SK-N-SH (cell line): ENCODE results near the gene FAM124A.

Experiments used
- CTCF ChIP-seq: fragments of 200-600 bp; sonication (generic); IDR thresholded peaks from 2 replicates; pipeline ENCODE4 v1.6.1; 2017; ENCODE audit warnings: antibody characterized with exemption, mild to moderate bottlenecking, moderate library complexity
- FOSL2 ChIP-seq: IDR thresholded peaks from 2 replicates; pipeline ENCODE4 v1.4.0; 2012; ENCODE audit warnings: low read depth, mild to moderate bottlenecking, moderate library complexity, borderline replicate concordance
- IRF3 ChIP-seq: fragments of 150-350 bp; IDR thresholded peaks from 2 replicates; pipeline ENCODE4 v1.6.1; 2016; ENCODE audit warnings: mild to moderate bottlenecking, low read depth, low read length
- POLR2AphosphoS5 ChIP-seq: IDR thresholded peaks from 2 replicates; pipeline ENCODE4 v1.6.1; 2012; ENCODE audit warnings: low read depth, low read length
- RAD21 ChIP-seq: IDR thresholded peaks from 2 replicates; pipeline ENCODE4 v1.6.1; 2012; ENCODE audit warnings: mild to moderate bottlenecking, low read length
- REST ChIP-seq: IDR thresholded peaks from 2 replicates; pipeline ENCODE4 v1.6.1; 2012; ENCODE audit warnings: mild to moderate bottlenecking, low read depth, low read length, moderate library complexity
- RXRA ChIP-seq: IDR thresholded peaks from 2 replicates; pipeline ENCODE4 v1.4.0; 2012; ENCODE audit warnings: low read depth, mild to moderate bottlenecking, borderline replicate concordance
- SIN3A ChIP-seq: IDR thresholded peaks from 2 replicates; pipeline ENCODE4 v1.6.1; 2012; ENCODE audit warnings: low read depth, mild to moderate bottlenecking, low read length, moderate library complexity, borderline replicate concordance
- TCF12 ChIP-seq: IDR thresholded peaks from 2 replicates; pipeline ENCODE4 v1.4.0; 2012
- TF ChIP-seq, protein P1 (sequence below): IDR thresholded peaks from 2 replicates; pipeline ENCODE4 v1.4.0; 2012; ENCODE audit warnings: low read depth
- TF ChIP-seq, protein P2 (sequence below): IDR thresholded peaks from 2 replicates; pipeline ENCODE4; 2012

DNA sequence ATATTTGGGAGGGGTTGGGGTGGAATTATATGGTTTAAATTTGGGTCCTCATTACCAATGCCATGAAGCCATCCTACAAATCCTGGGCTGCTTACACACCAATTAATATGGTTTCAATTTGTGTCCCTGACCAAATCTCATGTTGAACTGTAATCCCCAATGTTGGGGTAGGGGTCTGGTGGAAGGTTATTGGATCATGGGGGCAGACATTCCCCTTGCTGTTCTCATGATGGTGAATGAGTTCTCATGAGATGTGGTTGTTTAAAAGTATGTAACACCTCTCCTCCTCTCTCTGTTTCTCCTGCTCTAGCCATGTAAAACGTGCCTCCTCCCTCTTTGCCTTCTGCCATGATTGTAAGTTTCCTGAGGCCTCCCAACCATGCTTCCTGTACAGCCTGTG lies 46.6 kb upstream of the FAM124A start:
- TF ChIP-seq CTCF: no peak
- TF ChIP-seq IRF3: no peak
- no peak for TF ChIP-seq POLR2AphosphoS5
- TF ChIP-seq TCF12: no peak
- TF ChIP-seq, protein P1, sequence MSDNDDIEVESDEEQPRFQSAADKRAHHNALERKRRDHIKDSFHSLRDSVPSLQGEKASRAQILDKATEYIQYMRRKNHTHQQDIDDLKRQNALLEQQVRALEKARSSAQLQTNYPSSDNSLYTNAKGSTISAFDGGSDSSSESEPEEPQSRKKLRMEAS: no peak
- TF ChIP-seq SIN3A: no peak
- no peak for TF ChIP-seq REST
- TF ChIP-seq FOSL2: no peak
- TF ChIP-seq RAD21: no peak
- TF ChIP-seq, protein P2, sequence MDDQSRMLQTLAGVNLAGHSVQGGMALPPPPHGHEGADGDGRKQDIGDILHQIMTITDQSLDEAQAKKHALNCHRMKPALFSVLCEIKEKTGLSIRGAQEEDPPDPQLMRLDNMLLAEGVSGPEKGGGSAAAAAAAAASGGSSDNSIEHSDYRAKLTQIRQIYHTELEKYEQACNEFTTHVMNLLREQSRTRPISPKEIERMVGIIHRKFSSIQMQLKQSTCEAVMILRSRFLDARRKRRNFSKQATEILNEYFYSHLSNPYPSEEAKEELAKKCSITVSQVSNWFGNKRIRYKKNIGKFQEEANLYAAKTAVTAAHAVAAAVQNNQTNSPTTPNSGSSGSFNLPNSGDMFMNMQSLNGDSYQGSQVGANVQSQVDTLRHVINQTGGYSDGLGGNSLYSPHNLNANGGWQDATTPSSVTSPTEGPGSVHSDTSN: no peak
- TF ChIP-seq RXRA: no peak
